D721Med (cell line): ENCODE results near the gene AATK.
A peak's percentile ranks its signal among the peaks of the same experiment; 100 is the strongest.

ENCODE experiments used
- DNase-seq: peaks from one replicate; pipeline ENCODE4 v3.0.0; 2011; ENCODE audit warnings: low spot score; ENCODE audit not compliant: insufficient read length
- FAIRE-seq: peaks from 2 replicates; lab custom pipeline; 2011; peaks lifted over from hg19 to GRCh38; lab: Jason Lieb, UNC
- TF ChIP-seq, protein P1 (sequence below): IDR thresholded peaks from 2 replicates; pipeline ENCODE4 v1.5.1; 2012; ENCODE audit warnings: mild to moderate bottlenecking, control low read depth; ENCODE audit not compliant: insufficient read depth; ENCODE audit errors: missing control alignments

Gene AATK

GRCh38 chr17:81119223-81120148 lies 46.5 kb downstream of the AATK start:
- TF ChIP-seq, protein P1, sequence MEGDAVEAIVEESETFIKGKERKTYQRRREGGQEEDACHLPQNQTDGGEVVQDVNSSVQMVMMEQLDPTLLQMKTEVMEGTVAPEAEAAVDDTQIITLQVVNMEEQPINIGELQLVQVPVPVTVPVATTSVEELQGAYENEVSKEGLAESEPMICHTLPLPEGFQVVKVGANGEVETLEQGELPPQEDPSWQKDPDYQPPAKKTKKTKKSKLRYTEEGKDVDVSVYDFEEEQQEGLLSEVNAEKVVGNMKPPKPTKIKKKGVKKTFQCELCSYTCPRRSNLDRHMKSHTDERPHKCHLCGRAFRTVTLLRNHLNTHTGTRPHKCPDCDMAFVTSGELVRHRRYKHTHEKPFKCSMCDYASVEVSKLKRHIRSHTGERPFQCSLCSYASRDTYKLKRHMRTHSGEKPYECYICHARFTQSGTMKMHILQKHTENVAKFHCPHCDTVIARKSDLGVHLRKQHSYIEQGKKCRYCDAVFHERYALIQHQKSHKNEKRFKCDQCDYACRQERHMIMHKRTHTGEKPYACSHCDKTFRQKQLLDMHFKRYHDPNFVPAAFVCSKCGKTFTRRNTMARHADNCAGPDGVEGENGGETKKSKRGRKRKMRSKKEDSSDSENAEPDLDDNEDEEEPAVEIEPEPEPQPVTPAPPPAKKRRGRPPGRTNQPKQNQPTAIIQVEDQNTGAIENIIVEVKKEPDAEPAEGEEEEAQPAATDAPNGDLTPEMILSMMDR: no peak
- no peak for FAIRE-seq
- peak; percentile 72 for DNase-seq

GRCh38 chr17:81118308-81119221 lies 47.5 kb downstream of the AATK start:
- FAIRE-seq: no peak
- TF ChIP-seq, protein P1: no peak

GRCh38 chr17:81117672-81118198 lies 48.3 kb downstream of the AATK start:
- DNase-seq: no peak
- no peak for FAIRE-seq
- TF ChIP-seq, protein P1: no peak

More at GRCh38 chr17:81118308-81119221, 47.5 kb downstream of the AATK start:
- no peak for DNase-seq

- no peak for FAIRE-seq
- DNase-seq: no peak
- TF ChIP-seq, protein P1: no peak
These were observed 49.3 kb downstream of the AATK start for GRCh38 chr17:81116704-81117103.

- DNase-seq: no peak
- no peak for FAIRE-seq
- TF ChIP-seq, protein P1: no peak
These were observed 50.1 kb downstream of the AATK start for GRCh38 chr17:81115749-81116464.

DNA sequence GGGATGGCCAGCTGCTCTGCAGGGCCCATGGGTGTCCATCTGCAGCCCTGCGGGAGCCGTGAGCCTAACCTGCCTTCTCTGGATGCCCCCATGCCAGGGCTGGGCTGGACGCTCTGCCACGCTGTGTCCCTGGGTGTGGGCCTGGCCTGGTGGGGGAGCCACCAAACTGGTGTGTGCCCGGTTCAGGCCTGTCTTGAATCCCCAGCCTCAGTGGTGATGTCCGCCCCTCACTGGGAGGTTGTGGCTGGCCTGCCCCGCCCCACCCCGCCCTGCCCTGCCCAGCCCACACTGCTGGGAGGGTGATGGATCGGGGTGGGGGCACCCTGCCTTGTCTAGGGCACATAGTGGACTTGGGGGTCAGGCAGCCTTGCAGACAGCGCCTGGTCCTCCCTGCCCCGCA lies 50.8 kb downstream of the AATK start:
- FAIRE-seq: no peak
- DNase-seq: no peak
- TF ChIP-seq, protein P1: no peak
